HEK293T (cell line): ENCODE data around the gene TRPV3.

Experiments
- CTCF ChIA-PET: fragments of 350-600 bp; formaldehyde crosslinking; extraction: SDS; loops from one replicate; lab custom pipeline; 2021; ENCODE audit warnings: antibody characterized with exemption, inconsistent platforms; lab: Yijun Ruan, JAX
- POLR2A ChIA-PET: fragments of 350-600 bp; formaldehyde crosslinking; extraction: SDS; loops from one replicate; lab custom pipeline; 2020; ENCODE audit warnings: antibody characterized with exemption, inconsistent platforms; lab: Yijun Ruan, JAX
- DNase-seq: peaks from one replicate; pipeline ENCODE4 v3.0.0; 2012; ENCODE audit warnings: mixed read lengths; ENCODE audit errors: extremely low spot score
- ARNT ChIP-seq: fragments of 450-650 bp; IDR thresholded peaks from 2 replicates; pipeline ENCODE4 v1.6.1; 2017; ENCODE audit warnings: mild to moderate bottlenecking
- BHLHE40 ChIP-seq: fragments of 450-650 bp; IDR thresholded peaks from 2 replicates; pipeline ENCODE4 v1.6.1; 2016; ENCODE audit warnings: mild to moderate bottlenecking, moderate library complexity, borderline replicate concordance
- CTBP1 ChIP-seq: fragments of 450-650 bp; IDR thresholded peaks from 2 replicates; pipeline ENCODE4 v1.6.1; 2016; ENCODE audit warnings: borderline replicate concordance
- ELF4 ChIP-seq: fragments of 450-650 bp; IDR thresholded peaks from 2 replicates; pipeline ENCODE4 v1.6.1; 2017; ENCODE audit warnings: antibody characterized with exemption
- FOXA1 ChIP-seq: fragments of 450-650 bp; IDR thresholded peaks from 2 replicates; pipeline ENCODE4 v1.6.1; 2016; ENCODE audit warnings: mild to moderate bottlenecking
- FOXK2 ChIP-seq: fragments of 450-650 bp; IDR thresholded peaks from 2 replicates; pipeline ENCODE4 v1.6.1; 2016; ENCODE audit warnings: mild to moderate bottlenecking
- FOXM1 ChIP-seq: fragments of 450-650 bp; IDR thresholded peaks from 2 replicates; pipeline ENCODE4 v1.6.1; 2017; ENCODE audit warnings: mild to moderate bottlenecking, borderline replicate concordance
- HDGF ChIP-seq: fragments of 450-650 bp; IDR thresholded peaks from 2 replicates; pipeline ENCODE4 v1.6.1; 2017; ENCODE audit warnings: antibody characterized with exemption, borderline replicate concordance
- L3MBTL2 ChIP-seq: fragments of 450-650 bp; conservative IDR thresholded peaks from 2 replicates; pipeline ENCODE4 v1.6.1; 2016; ENCODE audit warnings: mild to moderate bottlenecking
- LEF1 ChIP-seq: fragments of 450-650 bp; IDR thresholded peaks from 2 replicates; pipeline ENCODE4 v1.6.1; 2017; ENCODE audit warnings: mild to moderate bottlenecking, borderline replicate concordance
- NFRKB ChIP-seq: fragments of 450-650 bp; IDR thresholded peaks from 2 replicates; pipeline ENCODE4 v1.6.1; 2016; ENCODE audit warnings: mild to moderate bottlenecking, moderate library complexity
- PKNOX1 ChIP-seq: fragments of 450-650 bp; IDR thresholded peaks from 2 replicates; pipeline ENCODE4 v1.6.1; 2016
- SP1 ChIP-seq: fragments of 450-650 bp; IDR thresholded peaks from 2 replicates; pipeline ENCODE4 v1.6.1; 2017
- SUZ12 ChIP-seq: fragments of 450-650 bp; IDR thresholded peaks from 2 replicates; pipeline ENCODE4 v1.6.1; 2016; ENCODE audit warnings: mild to moderate bottlenecking
- TARDBP ChIP-seq: fragments of 450-650 bp; IDR thresholded peaks from 2 replicates; pipeline ENCODE4 v1.6.1; 2016
- ZNF384 ChIP-seq: fragments of 450-650 bp; IDR thresholded peaks from 2 replicates; pipeline ENCODE4 v1.6.1; 2016

TRPV3 gene

GRCh38 chr17:3506054-3506453 is 51.6 kb downstream of the TRPV3 start:
- no peak for DNase-seq
- CTCF ChIA-PET: no interaction called here
- TF ChIP-seq ZNF384 (no peak), FOXM1 (no peak), ARNT (no peak), SUZ12 (no peak), SP1 (no peak), FOXK2 (no peak), TARDBP (no peak), HDGF (no peak), ELF4 (no peak)
- POLR2A ChIA-PET: no interaction called here

DNA sequence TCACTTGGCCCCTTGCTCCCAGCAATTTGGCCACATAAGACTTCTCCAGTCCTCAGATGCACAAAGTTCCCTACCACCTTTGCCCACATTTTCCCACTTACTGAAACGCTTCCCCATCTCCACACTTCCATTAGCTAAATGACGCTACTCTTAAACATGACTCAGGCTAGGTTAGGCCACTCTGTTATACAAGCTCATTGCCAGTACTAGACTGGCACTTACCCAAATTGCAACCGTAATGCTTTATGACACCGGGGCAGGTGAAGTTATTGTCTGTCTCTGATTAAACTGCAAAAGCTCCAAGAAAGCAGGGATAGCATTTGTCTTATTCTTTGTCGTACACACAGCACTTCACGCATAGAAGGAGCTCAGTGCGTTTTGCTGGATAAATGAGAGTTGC is 52.6 kb downstream of the TRPV3 start:
- CTCF ChIA-PET: no interaction called here
- POLR2A ChIA-PET: no interaction called here
- TF ChIP-seq CTBP1: no peak
- no peak for TF ChIP-seq LEF1
- no peak for TF ChIP-seq TARDBP
- no peak for TF ChIP-seq FOXA1
- TF ChIP-seq BHLHE40: no peak
- no peak for TF ChIP-seq ELF4
- TF ChIP-seq SP1: no peak
- TF ChIP-seq HDGF: no peak
- TF ChIP-seq FOXK2: no peak
- TF ChIP-seq PKNOX1: no peak
- TF ChIP-seq ZNF384: no peak
- TF ChIP-seq NFRKB: no peak
- no peak for TF ChIP-seq FOXM1
- TF ChIP-seq L3MBTL2: no peak
- DNase-seq: no peak

- POLR2A ChIA-PET: no interaction called here
- TF ChIP-seq NFRKB: no peak
- no peak for TF ChIP-seq CTBP1
- TF ChIP-seq FOXM1: no peak
- TF ChIP-seq FOXA1: no peak
- no peak for TF ChIP-seq BHLHE40
- no peak for TF ChIP-seq ARNT
- TF ChIP-seq TARDBP: no peak
- TF ChIP-seq FOXK2: no peak
- no peak for TF ChIP-seq SUZ12
- no peak for TF ChIP-seq HDGF
- no peak for TF ChIP-seq ZNF384
- TF ChIP-seq LEF1: no peak
- TF ChIP-seq L3MBTL2: no peak
- no peak for TF ChIP-seq PKNOX1
- CTCF ChIA-PET: no interaction called here
- DNase-seq: no peak
Measured at GRCh38 chr17:3503285-3503684, 54.3 kb downstream of the TRPV3 start.

GRCh38 chr17:3502466-3502865 is 55.1 kb downstream of the TRPV3 start:
- ChIA-PET CTCF (no interaction called here), POLR2A (no interaction called here)
- no peak for TF ChIP-seq FOXK2
- TF ChIP-seq BHLHE40: no peak
- TF ChIP-seq ARNT: no peak
- TF ChIP-seq SUZ12: no peak
- TF ChIP-seq TARDBP: no peak
- TF ChIP-seq SP1: no peak
- no peak for TF ChIP-seq LEF1
- TF ChIP-seq FOXM1: no peak
- no peak for TF ChIP-seq L3MBTL2
- TF ChIP-seq HDGF: no peak
- TF ChIP-seq FOXA1: no peak
- no peak for TF ChIP-seq NFRKB
- no peak for DNase-seq

DNA sequence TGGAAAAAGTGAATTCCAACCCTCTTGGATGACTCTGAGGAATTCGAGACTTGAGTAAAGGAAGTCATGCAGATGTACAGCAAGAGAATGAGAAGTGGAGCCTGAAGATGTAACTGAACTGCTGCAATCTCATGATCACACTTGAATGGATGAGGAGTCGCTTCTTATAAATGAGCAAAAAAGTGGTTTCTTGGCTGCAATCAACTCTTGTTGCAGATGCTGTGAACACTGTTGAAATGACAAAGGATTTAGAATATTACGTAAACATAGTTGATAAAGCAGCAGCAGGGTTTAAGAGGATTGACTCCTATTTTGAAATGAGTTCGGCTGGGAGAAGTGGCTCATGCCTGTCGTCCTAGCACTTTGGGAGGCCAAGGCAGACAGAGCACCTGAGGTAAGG is 56.3 kb downstream of the TRPV3 start:
- no peak for TF ChIP-seq L3MBTL2
- TF ChIP-seq CTBP1: no peak
- no peak for TF ChIP-seq SUZ12
- TF ChIP-seq HDGF: no peak
- TF ChIP-seq LEF1: no peak
- TF ChIP-seq BHLHE40: no peak
- TF ChIP-seq ARNT: no peak
- TF ChIP-seq TARDBP: no peak
- no peak for TF ChIP-seq ZNF384
- no peak for TF ChIP-seq NFRKB
- no peak for DNase-seq
- ChIA-PET CTCF (no interaction called here), POLR2A (no interaction called here)

GRCh38 chr17:3497101-3497500 is 60.5 kb downstream of the TRPV3 start:
- TF ChIP-seq LEF1 (no peak), TARDBP (no peak), ARNT (no peak), SP1 (no peak), BHLHE40 (no peak), L3MBTL2 (no peak), PKNOX1 (no peak)
- no peak for DNase-seq
- ChIA-PET POLR2A (no interaction called here), CTCF (no interaction called here)
